A549 (cell line): ENCODE measurements around the gene RARB.

Experiments used
- JUNB ChIP-seq: fragments of >200 bp; sonication (Bioruptor Twin); formaldehyde crosslinking; IDR thresholded peaks from 2 replicates; pipeline ENCODE4 v1.6.1; 2016
- NFE2L2 ChIP-seq: fragments of 150-350 bp; conservative IDR thresholded peaks from 2 replicates; pipeline ENCODE4 v1.6.1; 2014; ENCODE audit warnings: low read length
- POLR2A ChIP-seq: IDR thresholded peaks from 2 replicates; pipeline ENCODE4 v1.6.1; 2012; ENCODE audit warnings: mild to moderate bottlenecking, low read length
- TF ChIP-seq, protein P1 (sequence below): IDR thresholded peaks from 2 replicates; pipeline ENCODE4 v1.6.1; 2012
- TF ChIP-seq, protein P2 (sequence below): fragments of >200 bp; sonication (Bioruptor Twin); formaldehyde crosslinking; IDR thresholded peaks from 3 replicates; pipeline ENCODE4 v1.5.1; 2016

DNA sequence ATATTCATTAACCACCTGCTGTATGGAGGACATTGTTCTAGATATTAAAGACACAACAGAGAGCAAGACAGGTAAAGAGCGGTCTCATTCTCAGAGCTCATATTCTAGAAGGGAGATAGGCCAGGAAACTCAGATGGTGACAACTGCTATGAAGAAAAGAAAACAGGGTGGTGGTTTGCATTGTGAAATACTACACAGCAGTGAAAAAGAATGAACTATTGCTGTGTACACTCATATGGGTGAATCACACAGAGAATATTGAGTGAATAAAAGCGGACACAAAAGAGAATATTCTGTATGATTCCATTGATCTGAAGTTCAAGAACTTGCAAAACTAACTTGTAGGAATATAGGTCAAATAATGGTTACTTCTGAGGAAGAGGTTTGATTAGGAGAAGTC, 159.9 kb downstream of the RARB start:
- TF ChIP-seq JUNB (no peak), NFE2L2 (no peak), POLR2A (no peak)
- TF ChIP-seq, protein P1, sequence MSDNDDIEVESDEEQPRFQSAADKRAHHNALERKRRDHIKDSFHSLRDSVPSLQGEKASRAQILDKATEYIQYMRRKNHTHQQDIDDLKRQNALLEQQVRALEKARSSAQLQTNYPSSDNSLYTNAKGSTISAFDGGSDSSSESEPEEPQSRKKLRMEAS: no peak
- TF ChIP-seq, protein P2, sequence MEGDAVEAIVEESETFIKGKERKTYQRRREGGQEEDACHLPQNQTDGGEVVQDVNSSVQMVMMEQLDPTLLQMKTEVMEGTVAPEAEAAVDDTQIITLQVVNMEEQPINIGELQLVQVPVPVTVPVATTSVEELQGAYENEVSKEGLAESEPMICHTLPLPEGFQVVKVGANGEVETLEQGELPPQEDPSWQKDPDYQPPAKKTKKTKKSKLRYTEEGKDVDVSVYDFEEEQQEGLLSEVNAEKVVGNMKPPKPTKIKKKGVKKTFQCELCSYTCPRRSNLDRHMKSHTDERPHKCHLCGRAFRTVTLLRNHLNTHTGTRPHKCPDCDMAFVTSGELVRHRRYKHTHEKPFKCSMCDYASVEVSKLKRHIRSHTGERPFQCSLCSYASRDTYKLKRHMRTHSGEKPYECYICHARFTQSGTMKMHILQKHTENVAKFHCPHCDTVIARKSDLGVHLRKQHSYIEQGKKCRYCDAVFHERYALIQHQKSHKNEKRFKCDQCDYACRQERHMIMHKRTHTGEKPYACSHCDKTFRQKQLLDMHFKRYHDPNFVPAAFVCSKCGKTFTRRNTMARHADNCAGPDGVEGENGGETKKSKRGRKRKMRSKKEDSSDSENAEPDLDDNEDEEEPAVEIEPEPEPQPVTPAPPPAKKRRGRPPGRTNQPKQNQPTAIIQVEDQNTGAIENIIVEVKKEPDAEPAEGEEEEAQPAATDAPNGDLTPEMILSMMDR: no peak
